ENCODE results near the gene DNAJC5. TPM values are rescaled to one million over a fixed set of nuclear protein-coding genes. Genes with fewer than 3 reads are reported as not detected.
"Not testable (repeated sequence)": the region's sequence is repeated elsewhere in the genome, so short reads cannot be mapped to it uniquely, and the experiment has no call there.

The DNAJC5 gene
- total RNA-seq, 1 donor from 2014 or later, result 53.8 TPM

GRCh38 chr20:63898882-63899558, 4.1 kb downstream of the DNAJC5 start:
- intact Hi-C loops (cut with micrococcal nuclease), result loop anchor here (10.0 kb wide), 1 partner anchor 274 kb away; the partner anchor contains the start of gene GMEB2

GRCh38 chr20:63900413-63900812, 5.5 kb downstream of the DNAJC5 start:
- intact Hi-C loops (cut with micrococcal nuclease), result no loop called here

GRCh38 chr20:63903796-63904561, 9.1 kb downstream of the DNAJC5 start:
- intact Hi-C loops (cut with micrococcal nuclease), result no loop called here

- intact Hi-C loops (cut with micrococcal nuclease), result no loop called here
Observed at GRCh38 chr20:63908008-63908682, 13.2 kb downstream of the DNAJC5 start.

- intact Hi-C loops (cut with micrococcal nuclease), result no loop called here
Observed at GRCh38 chr20:63911176-63911575, 16.2 kb downstream of the DNAJC5 start.

GRCh38 chr20:63913768-63914167, 18.8 kb downstream of the DNAJC5 start:
- intact Hi-C loops (cut with micrococcal nuclease), result no loop called here

- intact Hi-C loops (cut with micrococcal nuclease), result no loop called here
Observed at GRCh38 chr20:63915471-63915870, 20.5 kb downstream of the DNAJC5 start.

GRCh38 chr20:63916371-63916939, 21.5 kb downstream of the DNAJC5 start:
- intact Hi-C loops (cut with micrococcal nuclease), result not testable (repeated sequence)

GRCh38 chr20:63917811-63918210, 22.9 kb downstream of the DNAJC5 start:
- intact Hi-C loops (cut with micrococcal nuclease), result no loop called here

- intact Hi-C loops (cut with micrococcal nuclease), result no loop called here
Observed at GRCh38 chr20:63919130-63919529, 24.2 kb downstream of the DNAJC5 start.

- intact Hi-C loops (cut with micrococcal nuclease), result no loop called here
Observed at GRCh38 chr20:63920226-63920625, 25.3 kb downstream of the DNAJC5 start.

GRCh38 chr20:63923651-63924050, 28.7 kb downstream of the DNAJC5 start:
- intact Hi-C loops (cut with micrococcal nuclease), result no loop called here

- intact Hi-C loops (cut with micrococcal nuclease), result no loop called here
Observed at GRCh38 chr20:63924241-63924640, 29.3 kb downstream of the DNAJC5 start.

- intact Hi-C loops (cut with micrococcal nuclease), result no loop called here
Observed at GRCh38 chr20:63926298-63926697, 31.4 kb downstream of the DNAJC5 start.

GRCh38 chr20:63929071-63929470, 34.1 kb downstream of the DNAJC5 start:
- intact Hi-C loops (cut with micrococcal nuclease), result no loop called here

- intact Hi-C loops (cut with micrococcal nuclease), result not testable (repeated sequence)
Observed at GRCh38 chr20:63929473-63929883, 34.6 kb downstream of the DNAJC5 start.

GRCh38 chr20:63930971-63931553, 36.1 kb downstream of the DNAJC5 start:
- intact Hi-C loops (cut with micrococcal nuclease), result no loop called here

- intact Hi-C loops (cut with micrococcal nuclease), result no loop called here
Observed at GRCh38 chr20:63931735-63932134, 36.8 kb downstream of the DNAJC5 start.

GRCh38 chr20:63932606-63933160, 37.8 kb downstream of the DNAJC5 start:
- intact Hi-C loops (cut with micrococcal nuclease), result no loop called here

GRCh38 chr20:63933646-63934045, 38.7 kb downstream of the DNAJC5 start:
- intact Hi-C loops (cut with micrococcal nuclease), result no loop called here

All from T-helper 2 cell treated with Interferon-gamma antibody and Interleukin-4, amounts not matched to agents 100 ng/mL and 5 ng/mL, for 36 hours (primary cell).